Heart left ventricle (tissue), 16 donors: ENCODE data around the gene USP40. TPM values are rescaled to one million over a fixed set of nuclear protein-coding genes. Genes with fewer than 3 reads are reported as not detected.
A peak's percentile ranks its signal among the peaks of the same experiment; 100 is the strongest.

ENCODE experiments used
- ATAC-seq, 4 donors: fragments of 200-7000 bp; cut with Tn5 transposase; one replicate each; pipeline ENCODE4 v1.9.1; 2020 to 2022; ENCODE audit warnings: moderate library complexity in 4 of 4, mild to moderate bottlenecking in 3 of 4, moderate number of reproducible peaks in 1 of 4
- DNase-seq, 5 donors: peaks; one replicate each; pipeline ENCODE4 v3.0.0-alpha.2; 2020
- H3K27ac ChIP-seq, 12 donors: fragments of 200-600 bp; sonication (generic) in 4 of 12; one replicate each; pipeline versions ENCODE4 v1.5.0 to v1.8.0; 2016 to 2022; ENCODE audit warnings: mild to moderate bottlenecking in 2 of 12
- H3K27me3 ChIP-seq, 9 donors: fragments of 200-600 bp; sonication (generic) in 2 of 9; one replicate each; pipeline versions ENCODE4 v1.5.1 to v1.8.0; 2016 to 2022; ENCODE audit warnings: mild to moderate bottlenecking in 3 of 9
- H3K36me3 ChIP-seq, 9 donors: fragments of 200-600 bp; sonication (generic) in 2 of 9; one replicate each; pipeline versions ENCODE4 v1.5.0 to v1.8.0; 2018 to 2022; ENCODE audit warnings: mild to moderate bottlenecking in 2 of 9
- H3K4me1 ChIP-seq, 12 donors: fragments of 200-600 bp; sonication (generic) in 4 of 12; one replicate each; pipeline versions ENCODE4 v1.5.0 to v1.8.0; 2016 to 2022; ENCODE audit warnings: mild to moderate bottlenecking in 3 of 12
- H3K4me3 ChIP-seq, 12 donors: fragments of 200-600 bp; sonication (generic) in 4 of 12; one replicate each; pipeline versions ENCODE4 v1.5.0 to v1.8.0; 2017 to 2022; ENCODE audit warnings: mild to moderate bottlenecking in 9 of 12, moderate library complexity in 4 of 12
- H3K9me3 ChIP-seq, 12 donors: fragments of 200-600 bp; sonication (generic) in 4 of 12; one replicate each; pipeline versions ENCODE4 v1.5.0 to v1.8.0; 2016 to 2022; ENCODE audit warnings: mild to moderate bottlenecking in 1 of 12
- CTCF ChIP-seq, 12 donors: fragments of 200-600 bp; sonication (generic) in 4 of 12; IDR thresholded peaks; one replicate each; pipeline versions ENCODE4 v1.5.0 to v1.8.0; 2018 to 2022; ENCODE audit warnings: antibody characterized with exemption in 12 of 12, mild to moderate bottlenecking in 5 of 12
- POLR2A ChIP-seq, 2 donors: fragments of 450-650 bp; IDR thresholded peaks; one replicate each; pipeline ENCODE4 v1.6.1; 2017; ENCODE audit warnings: antibody characterized with exemption in 2 of 2, mild to moderate bottlenecking in 2 of 2, moderate library complexity in 2 of 2
- WGBS, 4 donors: extraction: QIAGEN DNeasy Blood & Tissue Kit in 2 of 4; methylation state at CpG; one replicate each; pipeline versions ENCODE4 v1.1.5 to v1.1.7; 2013 to 2018; 5-methylcytosine and 5-hydroxymethylcytosine counted together
- intact Hi-C, 10 donors: fragments of 100-400 bp; cut with DNase I; formaldehyde crosslinking; loops; one replicate each; pipeline versions ENCODE4 v1.11.1 to v1.14.2; 2022
- polyA plus RNA-seq, 2 donors: library from polyadenylated mRNA; stranded (reverse); fragments of 200-250 nt; gene quantifications; one replicate each; pipeline ENCODE4 v1.2.3, GENCODE V29; 2013
- total RNA-seq, 9 donors: library from RNA; depleted of rRNA in 2 of 9; stranded (reverse); fragments of >200 nt in 2 of 9; fragmentation: NEBNext Ultra II Directional in 3 of 9; extraction: Animal tissue kit (Norgen Biotek cat#: 25700) in 3 of 9; gene quantifications; one replicate each; pipeline versions ENCODE4 v1.1.0 to v1.2.4, GENCODE V29; 2016 to 2023
- donor health status: ischemic (EF 13 %, LVEDD 7.1; RV severe dilation, severe dysfunction).
- donor health status: healthy with polysubstance abuse.
- donor health status: DM: no; HTN: yes; CAD: no.
- donor health status: DM: no; HTN: no; CAD: no.
- donor health status: ischemic (EF 25% LVEDD 6.9; RV normal size, moderate dysfunction).
- donor health status: ischemic (EF 25% LVEDD 5.7; RV mildly dilated, moderate dysfunction).
- donor health status: healthy.
- donor health status: DM: yes; HTN: yes; CAD: no.
- donor health status: ischemic (EF 35%, LVEDD 5.7; RV mildly dilated, moderate dysfunction).
- donor health status: nonischemic (EF 11% LVEDD 7.7; RV severe dilation, severe dysfunction).
- donor health status: DM: yes; HTN: yes; CAD: no.
- donor health status: PGD.
- donor health status: ischemic (EF 29% LVEDD 5.4; RV normal size, mild dysfunction).
- donor health status: nonischemic (EF 23%, LVEDD 6.1; RV moderate dilation, normal function).

USP40 gene
- total and polyA plus RNA-seq, 11 donors = 11.1 to 21.8 (median 18.2) TPM

GRCh38 chr2:233446121-233446520 lies 120.5 kb downstream of the USP40 start:
- no peak for TF ChIP-seq POLR2A (IDR thresholded peaks at IDR 0.05)
- Histone ChIP-seq H3K4me3 (no peak overlapping the region), H3K9me3 (no peaks in the 10 kb centered on the region), H3K27ac (no peak overlapping the region), H3K36me3 (peaks cover 7 to 95% (median 86%) of the 10 kb centered on the region in 9 donors), H3K27me3 (no peaks in the 10 kb centered on the region), H3K4me1 (peaks cover 0 to 16% (median 0%) of the 10 kb centered on the region in 12 donors)
- DNase-seq (no peak), ATAC-seq (no peak)
- intact Hi-C loops = loop anchor here in 6 of 10 donors (5.0 to 10.0 kb wide), 4 partner anchors 94 to 269 kb away; partner anchors contain the start of genes DGKD (in 1 of the 6), UGT1A4 (in 1 of the 6) and UGT1A5 (in 1 of the 6)
- WGBS, 4 donors = 33 to 76% (median 54%) methylated on average over 1 of the region's 1 CpG

GRCh38 chr2:233445152-233445830 lies 121.3 kb downstream of the USP40 start:
- Histone ChIP-seq H3K27ac (no peak overlapping the region), H3K4me1 (peaks cover 0 to 21% (median under 1%) of the 10 kb centered on the region in 12 donors), H3K9me3 (no peaks in the 10 kb centered on the region), H3K27me3 (no peaks in the 10 kb centered on the region), H3K4me3 (no peak overlapping the region), H3K36me3 (peaks cover 7 to 90% (median 79%) of the 10 kb centered on the region in 9 donors)
- intact Hi-C loops = loop anchor here in 6 of 10 donors (2.0 to 10.0 kb wide), 5 partner anchors 92 to 270 kb away; partner anchors contain the start of genes DGKD (in 1 of the 6), UGT1A4 (in 1 of the 6) and UGT1A5 (in 1 of the 6)
- ATAC-seq (no peak), DNase-seq (no peak)
- TF ChIP-seq CTCF (IDR thresholded peaks at IDR 0.05) (no peak), POLR2A (IDR thresholded peaks at IDR 0.05) (no peak)
- 84 to 93% (median 88%) methylated on average over 18 of the region's 18 CpGs for WGBS, 4 donors

GRCh38 chr2:233444501-233444900 lies 122.1 kb downstream of the USP40 start:
- no peak for TF ChIP-seq POLR2A (IDR thresholded peaks at IDR 0.05)
- no peak for TF ChIP-seq CTCF (IDR thresholded peaks at IDR 0.05)
- peaks cover 0 to 25% (median 7%) of the 10 kb centered on the region in 12 donors for H3K4me1 ChIP-seq
- 93 to 96% (median 94%) methylated on average over 10 to 11 of the region's 11 CpGs for WGBS, 4 donors
- H3K27ac ChIP-seq = no peak overlapping the region
- H3K9me3 ChIP-seq = no peaks in the 10 kb centered on the region
- H3K27me3 ChIP-seq = no peaks in the 10 kb centered on the region
- no peak for DNase-seq
- no peak overlapping the region for H3K4me3 ChIP-seq
- ATAC-seq = no peak
- intact Hi-C loops = loop anchor here in 8 of 10 donors (2.0 to 10.0 kb wide), 7 partner anchors 42 to 270 kb away; partner anchors contain the start of genes DGKD (in 2 of the 8), UGT1A4 (in 1 of the 8) and UGT1A5 (in 1 of the 8)
- peaks cover 7 to 89% (median 79%) of the 10 kb centered on the region in 9 donors for H3K36me3 ChIP-seq

GRCh38 chr2:233443511-233444183 lies 122.9 kb downstream of the USP40 start:
- TF ChIP-seq POLR2A (IDR thresholded peaks at IDR 0.05) = no peak
- TF ChIP-seq CTCF (IDR thresholded peaks at IDR 0.05) = peak; percentile 66 to 92 (median 82)
- Histone ChIP-seq H3K4me1 (peaks cover 0 to 33% (median 14%) of the 10 kb centered on the region in 12 donors), H3K27ac (peak overlapping the region in 1 of 12 donors; percentile 30), H3K36me3 (peaks cover 4 to 88% (median 78%) of the 10 kb centered on the region in 9 donors), H3K9me3 (no peaks in the 10 kb centered on the region), H3K27me3 (no peaks in the 10 kb centered on the region), H3K4me3 (no peak overlapping the region)
- DNase-seq (peak; percentile 74 to 85 (median 80)), ATAC-seq (peak; percentile 33 to 70 (median 53))
- 56 to 61% (median 60%) methylated on average over 18 of the region's 18 CpGs for WGBS, 4 donors
- intact Hi-C loops = loop anchor here (1.0 to 10.0 kb wide), 12 partner anchors 39 to 271 kb away; partner anchors contain the start of genes DGKD (in 6 of the 10), UGT1A4 (in 1 of the 10) and UGT1A5 (in 1 of the 10)
